ENCODE data around the gene GFI1B.
"Not testable (repeated sequence)": the region's sequence is repeated elsewhere in the genome, so short reads cannot be mapped to it uniquely, and the experiment has no call there.

The GFI1B gene

GRCh38 chr9:132988244-132989013 lies 9.9 kb downstream of the GFI1B start:
- DNase-seq: no peak
- in situ Hi-C loops (cut with HindIII; ENCODE audit: low pct_ligation_motif_present, low pct_unique_long_range_greater_than_20kb, low sequenced_read_pairs): no loop called here

- DNase-seq: no peak
- in situ Hi-C loops (cut with HindIII; ENCODE audit: low pct_ligation_motif_present, low pct_unique_long_range_greater_than_20kb, low sequenced_read_pairs): no loop called here
These were observed 10.5 kb downstream of the GFI1B start for GRCh38 chr9:132989014-132989310.

GRCh38 chr9:132989414-132989996 lies 11.0 kb downstream of the GFI1B start:
- in situ Hi-C loops (cut with HindIII; ENCODE audit: low pct_ligation_motif_present, low pct_unique_long_range_greater_than_20kb, low sequenced_read_pairs): no loop called here
- no peak for DNase-seq

- in situ Hi-C loops (cut with HindIII; ENCODE audit: low pct_ligation_motif_present, low pct_unique_long_range_greater_than_20kb, low sequenced_read_pairs); DNase-seq: not testable (repeated sequence)
These were observed 11.6 kb downstream of the GFI1B start for GRCh38 chr9:132989998-132990557.

GRCh38 chr9:132990781-132991180 lies 12.3 kb downstream of the GFI1B start:
- DNase-seq: no peak

GRCh38 chr9:132991351-132992300 lies 13.1 kb downstream of the GFI1B start:
- in situ Hi-C loops (cut with HindIII; ENCODE audit: low pct_ligation_motif_present, low pct_unique_long_range_greater_than_20kb, low sequenced_read_pairs): no loop called here
- DNase-seq: no peak

More at GRCh38 chr9:132990781-132991180, 12.3 kb downstream of the GFI1B start:
- in situ Hi-C loops (cut with HindIII; ENCODE audit: low pct_ligation_motif_present, low pct_unique_long_range_greater_than_20kb, low sequenced_read_pairs): no loop called here

- in situ Hi-C loops (cut with HindIII; ENCODE audit: low pct_ligation_motif_present, low pct_unique_long_range_greater_than_20kb, low sequenced_read_pairs): no loop called here
- no peak for DNase-seq
These were observed 15.0 kb downstream of the GFI1B start for GRCh38 chr9:132993511-132993939.

- in situ Hi-C loops (cut with HindIII; ENCODE audit: low pct_ligation_motif_present, low pct_unique_long_range_greater_than_20kb, low sequenced_read_pairs): no loop called here
- no peak for DNase-seq
These were observed 16.1 kb downstream of the GFI1B start for GRCh38 chr9:132994410-132995120.

- in situ Hi-C loops (cut with HindIII; ENCODE audit: low pct_ligation_motif_present, low pct_unique_long_range_greater_than_20kb, low sequenced_read_pairs): no loop called here
- no peak for DNase-seq
These were observed 16.6 kb downstream of the GFI1B start for GRCh38 chr9:132995121-132995420.

GRCh38 chr9:132995879-132996278 lies 17.4 kb downstream of the GFI1B start:
- in situ Hi-C loops (cut with HindIII; ENCODE audit: low pct_ligation_motif_present, low pct_unique_long_range_greater_than_20kb, low sequenced_read_pairs): no loop called here
- DNase-seq: no peak

- DNase-seq: no peak
- in situ Hi-C loops (cut with HindIII; ENCODE audit: low pct_ligation_motif_present, low pct_unique_long_range_greater_than_20kb, low sequenced_read_pairs): no loop called here
These were observed 18.0 kb downstream of the GFI1B start for GRCh38 chr9:132996526-132996925.

GRCh38 chr9:132997591-132997990 lies 19.1 kb downstream of the GFI1B start:
- in situ Hi-C loops (cut with HindIII; ENCODE audit: low pct_ligation_motif_present, low pct_unique_long_range_greater_than_20kb, low sequenced_read_pairs): no loop called here
- DNase-seq: no peak

- in situ Hi-C loops (cut with HindIII; ENCODE audit: low pct_ligation_motif_present, low pct_unique_long_range_greater_than_20kb, low sequenced_read_pairs); DNase-seq: not testable (repeated sequence)
These were observed 19.7 kb downstream of the GFI1B start for GRCh38 chr9:132998221-132998620.

GRCh38 chr9:132998831-132999635 lies 20.5 kb downstream of the GFI1B start:
- in situ Hi-C loops (cut with HindIII; ENCODE audit: low pct_ligation_motif_present, low pct_unique_long_range_greater_than_20kb, low sequenced_read_pairs): no loop called here
- DNase-seq: no peak

GRCh38 chr9:133002147-133003070 lies 23.9 kb downstream of the GFI1B start:
- DNase-seq: no peak
- in situ Hi-C loops (cut with HindIII; ENCODE audit: low pct_ligation_motif_present, low pct_unique_long_range_greater_than_20kb, low sequenced_read_pairs): no loop called here

GRCh38 chr9:133003071-133003461 lies 24.6 kb downstream of the GFI1B start:
- DNase-seq: no peak
- in situ Hi-C loops (cut with HindIII; ENCODE audit: low pct_ligation_motif_present, low pct_unique_long_range_greater_than_20kb, low sequenced_read_pairs): no loop called here

- DNase-seq: no peak
These were observed 25.2 kb downstream of the GFI1B start for GRCh38 chr9:133003671-133004090.

More at GRCh38 chr9:133003671-133004090, 25.2 kb downstream of the GFI1B start:
- in situ Hi-C loops (cut with HindIII; ENCODE audit: low pct_ligation_motif_present, low pct_unique_long_range_greater_than_20kb, low sequenced_read_pairs): no loop called here

All from ACHN (cell line).